ENCODE results near the gene SEC14L2.
"Not testable (repeated sequence)": the region's sequence is repeated elsewhere in the genome, so short reads cannot be mapped to it uniquely, and the experiment has no call there.

SEC14L2 gene

DNA sequence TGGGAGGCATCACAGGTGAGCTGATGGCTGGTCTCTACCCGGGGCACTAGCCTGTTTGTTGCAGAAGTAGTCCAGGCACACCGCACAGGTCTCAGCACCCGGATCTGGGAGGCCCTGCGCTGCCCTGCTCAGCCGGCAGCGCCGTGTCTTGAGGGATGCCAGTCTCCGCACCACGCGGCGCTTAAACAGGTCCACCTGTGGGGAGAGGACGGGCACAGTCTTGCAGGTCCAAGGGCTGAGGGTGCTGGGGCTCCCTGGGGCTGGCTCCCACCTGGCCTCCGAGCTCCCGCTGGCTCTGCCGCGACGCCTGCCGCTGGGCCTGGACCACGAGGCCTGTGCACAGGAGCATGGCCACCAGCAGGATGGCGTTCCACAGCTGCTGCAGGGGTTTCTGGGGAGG lies 16.8 kb upstream of the SEC14L2 start:
- no peak for DNase-seq

DNA sequence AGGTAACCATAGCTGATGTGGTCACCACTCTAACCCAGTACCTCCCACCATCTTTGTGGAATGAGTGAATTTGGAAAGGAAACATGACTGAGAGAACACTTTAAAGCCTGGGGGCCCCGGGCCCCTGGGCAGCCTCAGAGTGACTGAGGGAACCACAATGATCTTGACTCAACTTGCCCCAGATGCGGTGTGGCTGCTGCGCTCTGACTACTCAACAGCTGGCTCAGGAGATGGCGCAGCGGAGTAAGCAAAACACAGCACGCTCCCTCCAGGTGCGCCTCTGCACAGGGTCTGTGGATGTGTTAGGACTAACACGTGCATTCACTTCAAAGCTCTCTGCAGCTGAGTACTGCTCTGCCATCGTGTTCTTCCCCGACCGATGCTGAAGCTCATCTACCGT lies 15.6 kb upstream of the SEC14L2 start:
- no peak for DNase-seq

DNA sequence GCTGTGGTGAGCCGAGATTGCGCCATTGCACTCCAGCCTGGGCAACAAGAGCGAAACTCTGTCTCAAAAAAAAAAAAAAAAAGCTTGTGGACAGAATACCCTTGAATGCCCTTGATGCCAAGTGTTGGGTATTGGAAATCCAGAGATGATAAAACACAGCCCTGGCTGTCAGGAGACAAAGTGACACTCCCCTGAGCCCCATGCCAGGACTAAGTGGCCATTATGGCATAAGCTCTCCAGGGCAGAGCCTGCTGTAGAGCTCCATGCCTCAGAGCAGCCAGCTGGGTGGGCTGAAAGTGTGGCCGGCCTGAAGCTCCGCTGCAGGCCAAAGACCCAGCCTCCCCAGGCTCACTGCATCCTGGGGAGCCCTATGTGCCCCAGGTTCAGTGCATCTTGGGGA lies 14.5 kb upstream of the SEC14L2 start:
- no peak for DNase-seq

DNA sequence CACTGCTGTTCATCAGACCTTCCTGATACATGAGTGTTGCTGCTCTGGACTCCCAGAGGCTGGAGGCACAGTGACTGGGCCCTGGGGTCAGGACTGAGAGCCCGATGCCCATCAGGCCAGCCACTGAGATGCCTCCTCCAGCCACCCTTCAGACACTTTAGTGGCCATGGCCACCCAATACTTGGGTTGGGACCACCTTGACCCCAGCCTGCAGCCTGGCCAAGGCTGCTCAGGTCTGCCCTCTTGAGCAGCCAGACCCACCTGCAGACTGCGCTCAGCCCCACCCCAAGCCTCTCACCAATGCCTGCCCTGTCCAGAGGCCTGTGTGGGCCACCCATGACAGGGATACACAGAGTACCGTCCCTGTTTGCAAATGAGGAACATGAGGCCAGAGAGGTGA lies 13.8 kb upstream of the SEC14L2 start:
- DNase-seq, result no peak

DNA sequence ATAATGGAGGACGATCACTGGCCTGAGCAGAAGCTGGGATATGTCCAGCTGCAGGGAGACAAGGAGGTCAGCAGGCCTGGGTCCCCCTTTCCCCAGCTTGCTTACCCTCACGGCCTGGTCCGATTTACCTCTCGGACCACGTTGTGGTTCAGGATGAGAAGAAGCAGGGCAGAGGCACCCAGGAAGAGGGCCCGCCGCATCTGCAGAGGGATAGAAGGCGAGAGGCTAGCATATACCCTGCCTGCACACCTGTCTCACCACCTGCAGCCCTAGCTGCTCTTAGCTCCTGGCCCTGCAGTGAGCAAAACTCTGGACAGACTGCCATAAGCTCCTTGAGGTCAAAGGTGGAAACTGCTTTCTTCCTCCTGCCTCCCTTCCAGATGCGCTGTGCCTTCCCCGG lies 10.9 kb upstream of the SEC14L2 start:
- DNase-seq, result no peak

DNA sequence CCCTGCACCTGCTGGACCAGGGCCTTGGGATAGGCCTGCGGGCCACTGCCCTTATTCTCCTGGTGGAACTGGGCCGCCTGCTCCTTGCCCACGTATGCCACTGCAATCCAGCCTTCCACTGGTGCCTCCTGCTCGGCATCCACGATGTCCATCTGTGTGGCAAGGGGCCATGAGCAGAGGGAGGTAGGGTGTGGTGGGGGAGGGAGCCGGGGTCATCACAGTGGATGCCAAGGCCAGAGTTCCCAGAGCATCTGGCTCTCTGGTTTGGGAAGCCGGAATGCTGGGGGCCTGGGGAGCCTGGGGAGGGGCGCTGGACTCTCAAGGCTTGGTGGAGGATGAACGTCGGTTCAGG lies 10.2 kb upstream of the SEC14L2 start:
- no peak for DNase-seq

DNA sequence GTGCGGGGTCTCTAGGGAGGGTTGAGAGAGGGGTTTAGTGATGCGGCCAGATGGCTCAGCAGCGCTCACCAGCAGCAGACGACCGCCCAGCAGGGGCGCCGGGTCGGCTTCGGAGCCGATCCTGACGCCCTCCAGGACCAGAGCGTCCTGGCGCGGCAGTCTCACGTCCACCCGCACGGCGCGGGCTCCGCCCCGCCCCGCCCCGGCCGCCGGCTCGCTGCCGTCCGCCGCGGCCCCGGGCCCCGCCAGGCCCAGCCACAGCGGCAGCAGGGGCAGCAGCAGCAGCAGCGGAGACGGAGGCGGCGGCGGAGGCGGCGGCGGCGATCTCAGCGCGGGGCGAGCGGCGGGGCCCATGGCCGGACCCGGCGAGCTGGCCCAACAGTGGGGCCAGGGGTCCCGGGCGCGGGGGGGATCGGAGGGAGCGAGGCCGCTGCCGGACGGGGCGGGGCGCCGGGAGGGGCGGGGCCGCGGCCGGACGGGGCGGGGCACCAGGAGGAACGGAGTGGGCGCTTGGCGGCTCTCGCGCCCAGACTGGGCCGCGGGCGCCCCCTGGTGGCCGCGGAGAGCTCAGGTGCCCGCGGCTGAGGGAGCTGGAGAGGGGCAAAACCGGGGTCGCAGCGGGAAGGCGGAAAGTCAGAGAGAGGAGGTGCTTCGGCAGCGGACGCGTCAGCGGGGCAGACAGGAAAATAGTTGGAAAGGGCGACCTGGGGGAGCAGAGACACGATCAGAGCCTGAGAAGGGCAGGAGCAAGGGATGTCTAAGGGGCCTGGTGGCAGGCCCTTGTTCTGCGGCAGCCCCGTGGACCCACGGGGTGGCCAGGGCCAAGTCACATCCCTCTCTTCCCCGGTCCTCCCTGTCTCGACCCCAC lies 9.6 kb upstream of the SEC14L2 start, which contains the start of gene RNF215:
RNF215 (minus strand) TSS at position 452 of the 868 bp plus-strand sequence; CDS start at position 354, 98 bp downstream.
- DNase-seq, result peak; percentile 80

DNA sequence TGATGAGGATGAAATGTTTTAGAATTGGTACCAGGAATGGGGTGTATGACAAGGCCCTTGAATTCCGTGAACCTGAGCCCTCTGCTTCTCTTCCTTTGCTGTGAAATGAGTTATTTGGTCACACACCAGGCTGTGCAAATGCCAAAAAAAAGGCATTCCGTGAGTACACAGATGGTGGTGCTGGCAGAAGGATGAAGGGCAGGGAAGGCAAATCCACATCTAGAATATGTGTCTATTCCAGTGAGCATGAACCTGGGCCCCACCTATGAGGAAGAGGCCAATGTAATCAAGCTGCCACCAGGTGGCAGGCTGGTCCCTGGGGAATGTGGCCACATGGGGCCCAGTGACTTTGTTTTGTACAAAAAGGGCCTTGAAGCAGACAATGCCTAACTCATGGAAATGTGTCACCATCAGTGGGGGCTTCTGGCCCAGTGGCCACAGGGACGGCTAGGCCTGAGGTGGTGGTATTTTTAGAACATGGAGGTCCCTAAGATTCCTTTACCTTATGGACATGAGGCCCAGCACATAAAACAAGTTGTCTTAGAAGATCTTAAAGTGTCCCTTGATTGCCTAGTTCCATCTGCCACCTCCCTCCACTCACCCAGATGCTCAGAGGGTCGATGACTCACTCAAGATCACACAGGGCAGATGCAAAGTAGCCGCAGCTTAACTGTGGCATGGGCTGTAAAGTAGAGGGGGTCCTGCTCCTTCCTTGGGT lies 5.7 kb upstream of the SEC14L2 start:
- DNase-seq, result peak; percentile 84

DNA sequence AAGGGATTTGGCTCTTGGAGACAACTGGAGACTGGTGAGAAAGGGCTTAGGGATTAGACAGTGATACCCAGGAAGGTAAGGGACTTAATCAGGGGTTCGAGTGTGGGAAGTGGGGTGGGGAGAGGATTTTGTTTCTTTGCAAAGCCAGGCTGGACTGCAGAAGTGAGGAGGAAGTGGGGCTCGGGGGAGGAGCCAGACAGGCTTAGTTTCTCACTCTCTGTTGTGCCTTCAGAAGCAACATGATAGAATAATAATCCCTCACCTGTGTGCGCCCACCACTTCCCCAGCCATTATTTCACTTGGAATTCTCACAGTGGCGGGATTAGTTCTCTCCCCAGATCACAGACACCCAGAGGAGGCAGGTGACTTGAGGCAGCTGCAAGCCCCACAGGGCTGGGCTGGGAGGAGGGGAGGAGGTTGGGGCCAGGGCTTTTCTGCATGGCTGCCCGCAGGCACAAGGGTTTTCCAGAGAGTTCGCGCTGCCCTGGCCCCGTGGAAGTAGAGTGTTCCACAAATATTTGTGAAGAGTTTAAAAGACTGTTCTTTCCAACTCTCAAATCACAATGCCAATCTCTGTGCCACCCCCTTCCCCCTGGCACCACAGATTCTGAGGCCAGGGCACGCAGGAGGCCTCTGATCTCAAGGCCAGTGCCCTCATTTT lies 4.0 kb upstream of the SEC14L2 start:
- no peak for DNase-seq

DNA sequence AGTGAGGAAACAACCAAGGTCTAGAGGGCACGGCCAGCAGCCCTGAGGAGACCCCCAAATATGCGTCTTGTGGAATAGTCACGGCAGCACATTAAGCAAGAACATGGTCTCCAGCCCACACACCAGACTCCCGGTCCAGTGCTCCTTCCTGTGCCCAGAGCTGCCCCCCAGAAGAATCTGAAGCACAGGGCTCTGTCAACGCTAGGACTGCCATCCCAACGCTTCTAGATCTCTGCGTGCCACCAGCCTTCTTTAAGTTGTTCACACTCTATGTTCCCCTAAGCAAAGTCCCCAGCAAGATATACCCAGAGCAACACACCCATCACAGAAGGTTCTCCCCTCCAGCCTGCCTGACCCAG lies 3.5 kb upstream of the SEC14L2 start:
- DNase-seq, result no peak

DNA sequence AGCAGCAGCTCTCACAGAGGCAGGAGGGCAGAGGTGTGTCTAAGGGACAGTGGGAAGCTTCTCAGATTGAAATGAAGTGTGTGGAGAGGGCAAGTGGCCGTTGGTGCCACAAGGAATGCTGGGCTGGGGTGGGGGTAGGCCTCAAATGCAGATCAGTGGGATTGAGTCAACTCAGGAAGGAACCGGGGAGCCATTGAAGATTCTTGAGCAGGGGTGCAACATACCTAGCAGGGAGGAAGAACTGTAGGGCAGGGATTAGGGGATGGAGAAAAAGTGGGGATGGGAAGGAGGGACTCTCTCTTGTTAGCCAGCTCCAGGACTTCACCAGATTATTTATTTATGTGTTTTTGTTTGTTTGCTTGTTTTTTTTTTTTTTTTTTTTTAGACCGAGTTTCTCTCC lies 2.9 kb upstream of the SEC14L2 start:
- DNase-seq, result no peak

DNA sequence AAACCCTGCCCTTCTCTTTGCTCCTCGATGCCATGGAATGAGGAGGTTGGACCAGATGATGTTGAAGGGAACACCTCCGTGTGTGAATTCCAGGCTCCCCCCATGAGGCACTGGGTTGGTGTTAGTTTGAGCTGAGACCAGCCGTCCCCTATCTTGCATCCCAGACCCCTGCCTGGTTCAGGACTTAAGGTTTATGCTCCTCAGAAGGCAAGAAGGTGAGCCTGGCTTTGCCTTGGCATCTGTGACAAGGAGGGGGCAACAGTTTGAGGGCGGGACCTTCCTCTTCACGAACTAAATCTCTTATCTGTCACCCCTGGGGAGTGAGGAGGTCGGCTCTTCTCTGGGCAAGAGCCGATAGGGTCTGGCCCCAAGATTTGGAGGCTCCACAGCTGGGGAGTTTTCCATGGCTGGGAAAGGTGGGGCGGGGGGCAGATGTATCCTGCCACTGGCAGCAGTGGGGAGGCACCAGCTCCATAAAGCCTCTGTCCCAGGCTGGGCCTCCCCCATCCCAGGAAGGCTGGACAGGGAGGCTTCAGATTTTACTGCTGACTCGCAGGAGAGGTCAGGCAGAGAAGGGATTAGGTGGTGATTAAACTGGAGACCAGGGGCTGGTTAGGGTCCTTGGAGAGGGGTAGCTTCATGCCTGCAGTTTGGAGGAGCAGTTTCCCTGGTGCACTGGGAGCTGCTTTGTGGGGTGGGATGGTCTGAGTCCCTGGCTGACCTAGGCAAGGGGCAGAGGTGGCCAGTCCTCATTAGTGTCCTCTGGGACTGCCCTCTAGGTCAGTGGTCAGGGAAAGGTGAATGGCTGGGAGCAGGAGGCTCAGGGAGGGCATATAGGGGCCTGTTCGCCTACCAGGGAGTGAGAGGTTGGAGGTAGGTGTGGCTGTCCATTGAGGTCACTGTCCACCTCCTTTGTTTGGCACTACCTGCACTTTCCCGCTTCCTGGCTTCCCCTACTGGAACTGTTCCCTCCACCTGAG lies 1.1 kb downstream of the SEC14L2 start:
- DNase-seq, result no peak

DNA sequence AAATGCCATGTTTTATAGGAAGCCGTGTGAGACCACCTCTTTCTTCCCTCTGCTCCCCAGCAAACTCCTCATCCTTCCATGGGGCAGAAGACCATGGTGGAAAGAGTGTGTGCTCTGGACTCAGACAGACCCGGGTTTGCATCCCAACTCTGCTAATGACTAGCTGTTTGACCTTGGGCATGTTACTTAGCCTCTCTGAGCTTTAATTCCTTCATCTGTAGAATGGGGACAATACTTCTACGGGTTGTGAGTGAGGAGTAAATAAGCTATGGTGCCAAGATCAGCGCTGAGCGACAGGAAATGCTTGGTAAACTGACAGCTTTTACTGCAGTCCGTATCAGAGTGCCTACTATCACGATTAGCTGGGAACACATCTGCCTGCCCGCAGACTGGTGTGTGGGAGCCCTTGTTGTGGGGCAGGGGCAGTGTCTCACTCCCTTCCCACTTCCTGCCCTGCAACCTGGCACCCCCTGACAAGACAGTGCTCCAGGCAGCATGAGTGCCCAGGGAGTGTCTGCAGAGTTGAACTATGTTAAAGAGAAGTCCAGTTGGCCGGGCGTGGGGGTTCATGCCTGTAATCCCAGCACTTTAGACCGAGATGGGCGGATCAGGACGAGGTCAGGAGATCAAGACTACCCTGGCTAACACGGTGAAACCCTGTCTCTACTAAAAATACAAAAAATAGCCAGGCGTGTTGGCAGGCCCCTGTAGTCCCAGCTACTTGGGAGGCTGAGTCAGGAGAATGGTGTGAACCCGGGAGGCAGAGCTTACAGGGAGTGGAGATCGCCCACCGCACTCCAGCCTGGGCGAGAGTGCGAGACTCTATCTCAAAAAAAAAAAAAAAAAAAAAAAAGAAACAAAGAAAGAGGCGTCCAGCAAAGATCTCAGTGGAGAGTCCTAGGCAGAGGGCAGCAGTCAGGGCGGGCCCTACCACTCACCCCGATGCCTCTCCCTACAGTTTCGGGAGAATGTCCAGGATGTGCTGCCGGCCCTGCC lies 2.2 kb downstream of the SEC14L2 start:
- DNase-seq, result peak; percentile 8

DNA sequence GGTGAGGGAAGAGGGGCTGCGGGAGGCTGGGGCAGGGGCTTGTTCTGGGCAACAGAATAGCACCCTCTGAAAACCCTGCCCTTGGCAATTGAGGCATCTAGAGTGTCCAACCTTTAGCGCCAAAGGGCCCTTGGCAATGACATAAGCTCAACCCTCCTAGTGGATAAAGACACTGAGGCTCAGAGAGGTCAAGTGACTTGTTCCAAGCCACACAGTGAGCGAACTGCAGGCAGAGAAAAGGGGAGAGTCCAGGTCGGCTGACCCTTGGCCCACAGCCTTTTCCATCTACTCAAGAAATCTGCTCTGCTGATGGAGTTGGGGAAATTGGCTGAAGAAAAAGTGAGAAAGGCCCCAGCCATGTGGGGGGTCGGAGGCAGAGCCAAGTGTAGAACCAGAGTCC lies 2.9 kb downstream of the SEC14L2 start:
- no peak for DNase-seq

DNA sequence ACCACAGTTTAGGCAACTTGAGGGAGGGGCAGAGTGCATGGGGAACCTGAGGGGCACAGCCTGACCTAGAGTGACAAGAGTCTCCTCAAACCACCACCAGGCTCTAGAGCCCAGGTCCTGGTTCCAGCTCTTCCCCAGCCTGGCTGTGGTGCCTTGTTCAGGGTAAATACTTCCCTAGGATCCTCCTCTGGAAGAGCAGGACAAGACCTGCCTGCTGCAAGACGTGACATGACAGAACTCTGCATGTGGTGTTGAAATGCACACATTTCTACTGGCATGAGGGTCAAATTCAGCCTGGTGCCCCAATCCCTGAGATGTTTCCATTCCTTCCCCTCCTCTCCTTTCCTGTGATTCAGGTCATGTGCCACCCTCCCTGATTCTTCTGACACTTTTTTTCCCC lies 3.3 kb downstream of the SEC14L2 start:
- no peak for DNase-seq

DNA sequence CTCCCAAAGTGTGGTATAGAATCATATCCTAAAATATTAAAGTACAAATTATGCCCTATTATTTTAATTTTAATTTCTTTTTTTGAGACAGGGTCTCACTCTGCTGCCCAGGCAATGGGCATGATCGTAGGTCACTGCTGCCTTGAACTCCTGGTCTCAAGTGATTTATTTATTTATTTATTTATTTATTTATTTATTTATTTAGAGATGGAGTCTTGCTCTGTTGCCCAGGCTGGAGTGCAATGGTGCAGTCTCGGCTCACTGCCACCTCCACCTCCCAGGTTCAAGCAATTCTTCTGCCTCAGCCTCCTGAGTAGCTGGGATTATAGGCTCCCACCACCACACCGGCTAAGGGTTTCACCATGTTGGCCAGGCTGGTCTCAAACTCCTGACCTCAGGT lies 4.2 kb downstream of the SEC14L2 start:
- not testable (repeated sequence) for DNase-seq

DNA sequence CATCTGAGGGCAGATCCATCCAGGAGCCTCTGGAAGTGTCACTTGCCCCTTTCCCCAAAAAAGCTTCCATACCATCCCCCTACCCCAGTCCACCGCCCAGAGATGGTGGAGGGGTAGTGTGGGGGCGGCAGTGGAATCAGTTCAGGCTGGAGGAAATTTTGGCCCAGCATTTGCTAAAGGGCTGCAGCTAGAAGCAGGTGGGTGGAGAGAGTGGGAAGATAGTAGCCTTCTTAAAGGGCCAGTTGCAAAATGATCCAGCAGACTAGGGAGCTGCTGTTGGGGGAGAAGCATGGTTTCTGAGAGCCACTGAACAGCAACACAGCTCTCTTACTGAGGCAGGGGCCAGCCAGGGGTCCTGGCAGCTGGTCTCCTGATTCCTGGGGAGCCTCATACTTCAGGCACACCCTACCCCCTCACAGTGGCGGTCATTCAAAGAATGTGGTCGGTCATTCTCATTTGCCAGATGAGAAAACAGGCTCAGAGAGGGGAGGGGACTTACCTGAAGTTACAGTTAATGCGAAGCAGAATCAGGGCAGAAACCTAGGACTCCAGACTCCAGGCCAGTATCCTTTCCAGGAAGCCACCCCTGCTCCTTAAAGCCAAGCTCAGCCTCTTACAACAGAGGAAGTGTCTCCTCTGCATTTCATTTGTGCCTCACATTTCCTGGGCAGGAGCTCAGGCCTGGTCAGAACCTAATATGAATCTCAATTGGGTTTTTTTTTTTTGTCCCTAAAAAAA lies 5.4 kb downstream of the SEC14L2 start:
- DNase-seq, result no peak

DNA sequence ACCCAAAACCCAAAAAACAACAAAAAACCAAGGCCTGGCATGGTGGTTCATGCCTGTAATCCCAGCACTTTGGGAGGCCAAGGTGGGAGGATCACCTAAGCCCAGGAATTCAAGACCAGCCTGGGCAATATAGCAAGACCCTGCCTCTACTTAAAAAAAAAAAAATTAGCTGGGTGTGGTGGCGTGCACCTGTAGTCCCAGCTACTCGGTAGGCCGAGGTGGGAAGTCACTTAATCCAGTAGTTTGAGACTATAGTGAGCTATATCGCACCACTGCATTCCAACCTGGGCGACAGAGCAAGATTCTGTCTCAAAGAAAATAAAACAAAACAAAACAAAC lies 5.9 kb downstream of the SEC14L2 start:
- not testable (repeated sequence) for DNase-seq

DNA sequence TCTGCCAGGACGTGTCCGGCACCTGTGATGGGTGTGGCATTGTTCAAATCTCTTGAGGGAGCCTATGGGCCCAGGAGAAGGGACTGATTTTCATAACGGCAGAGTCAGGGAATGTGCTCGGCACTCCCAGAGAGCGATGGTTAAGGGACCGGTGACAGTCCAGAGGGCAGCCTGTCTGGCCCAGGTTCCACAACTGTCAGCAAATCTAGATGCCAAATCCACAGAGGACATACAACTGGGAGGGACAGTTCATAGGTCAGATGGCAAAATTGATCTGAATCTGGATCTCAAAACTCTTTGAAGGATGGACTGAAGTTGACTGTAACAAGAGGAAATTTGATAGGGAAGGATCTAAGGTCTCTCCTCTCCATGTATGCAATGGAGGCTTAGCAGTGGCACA lies 7.5 kb downstream of the SEC14L2 start:
- no peak for DNase-seq

DNA sequence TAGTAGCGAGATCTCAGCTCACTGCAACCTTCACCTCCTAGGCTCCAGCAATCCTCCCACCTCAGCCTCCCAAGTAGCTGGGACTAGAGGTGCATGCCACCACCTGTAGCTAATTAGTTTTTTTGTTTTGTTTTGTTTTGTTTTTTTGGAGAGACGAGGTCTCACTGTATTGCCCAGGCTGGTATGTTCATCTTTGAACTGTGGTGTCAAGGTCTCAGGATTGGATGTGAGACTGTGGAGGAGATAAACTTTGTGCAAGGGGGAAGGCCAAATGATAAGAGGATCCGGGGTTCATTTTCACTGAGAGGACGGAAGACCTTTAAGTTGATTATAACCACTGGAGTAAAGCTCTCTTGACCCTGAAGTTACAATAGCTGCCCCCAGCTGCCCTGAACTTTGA lies 8.9 kb downstream of the SEC14L2 start:
- DNase-seq, result no peak

DNA sequence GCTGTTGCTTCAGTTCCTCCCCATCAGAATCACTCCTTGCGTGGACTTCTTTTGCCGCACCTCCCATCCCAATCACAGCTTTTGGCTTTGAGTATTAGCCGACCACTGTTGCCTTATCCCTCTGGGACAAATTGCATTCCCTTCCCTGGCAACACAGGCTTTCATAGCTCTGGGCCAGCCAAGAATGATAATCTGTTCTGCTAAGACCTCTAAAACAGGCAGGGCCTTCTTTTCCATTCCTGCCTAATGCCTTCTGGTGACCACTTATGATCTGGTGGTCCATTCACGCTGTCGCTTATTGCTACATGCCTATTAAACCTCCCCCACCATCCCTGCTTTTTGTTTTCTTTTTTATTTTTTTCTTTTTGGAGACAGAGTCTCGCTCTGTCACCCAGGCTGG lies 9.6 kb downstream of the SEC14L2 start:
- no peak for DNase-seq

Data from CD4-positive, alpha-beta T cell treated with Interleukin-10 for 1 hour (primary cell).